HepG2 (cell line): ENCODE measurements around the gene BIRC7. TPM values are rescaled to one million over a fixed set of nuclear protein-coding genes. Genes with fewer than 3 reads are reported as not detected.

Experiments
- ATAC-seq: fragments of 200-7000 bp; cut with Tn5 transposase; 3 replicates; pipeline ENCODE4 v1.9.1; 2020; ENCODE audit warnings: mild to moderate bottlenecking, moderate library complexity
- BruUV-seq: library from RNA; stranded (reverse); fragments of 400-500 nt; replicated peaks from 2 replicates; lab custom pipeline; 2021; lab: Mats Ljungman, UMichigan
- CTCF ChIA-PET: fragments of 300-600 bp; formaldehyde crosslinking; extraction: SDS; loops from one replicate; lab custom pipeline; 2021; ENCODE audit warnings: low total read pairs, inconsistent platforms, low intra/inter-chr PET ratio; lab: Yijun Ruan, JAX
- POLR2A ChIA-PET: fragments of 350-600 bp; sonication (Branson Sonifier 250); formaldehyde crosslinking; loops from one replicate; lab custom pipeline; 2020; ENCODE audit warnings: antibody characterized with exemption, inconsistent platforms; lab: Yijun Ruan, JAX
- DNase-seq: peaks from one replicate; pipeline ENCODE4 v3.0.0-alpha.2; 2015; ENCODE audit warnings: low spot score
- FAIRE-seq: peaks from 3 replicates; lab custom pipeline; 2011; peaks lifted over from hg19 to GRCh38; lab: Jason Lieb, UNC
- H2AFZ ChIP-seq: one replicate; pipeline ENCODE4 v1.6.1; 2011; ENCODE audit warnings: low read length, inconsistent platforms
- H3K27ac ChIP-seq: fragments of 300-600 bp; 3 replicates; pipeline ENCODE4 v1.8.0; 2011; ENCODE audit warnings: mixed run types, mild to moderate bottlenecking, mixed read lengths, low read length, inconsistent platforms; ENCODE audit not compliant: insufficient read depth; ENCODE audit errors: extremely low read length
- H3K27me3 ChIP-seq, 2 experiments: fragments of 200-600 bp in 1 of 2; 2 replicates in 1 of 2; 3 replicates in 1 of 2; pipeline versions ENCODE4 v1.6.0 to v1.8.0; 2011; ENCODE audit warnings: low read length in 2 of 2, mild to moderate bottlenecking in 2 of 2, moderate library complexity in 2 of 2, inconsistent platforms in 1 of 2; ENCODE audit not compliant: insufficient read depth in 2 of 2, control insufficient read depth in 1 of 2
- H3K36me3 ChIP-seq, 2 experiments: fragments of 200-600 bp in 1 of 2; replicated peaks in 1 of 2; 2 replicates in 1 of 2; 3 replicates in 1 of 2; pipeline versions ENCODE4 v1.5.1 to v1.8.0; 2011; ENCODE audit warnings: low read length in 2 of 2, inconsistent platforms in 1 of 2; ENCODE audit not compliant: insufficient read depth in 2 of 2, control insufficient read depth in 1 of 2
- H3K4me1 ChIP-seq: 2 replicates; pipeline ENCODE4 v1.5.1; 2012; ENCODE audit warnings: low read length, inconsistent platforms; ENCODE audit not compliant: insufficient read depth
- H3K4me2 ChIP-seq: 2 replicates; pipeline ENCODE4 v1.6.0; 2011; ENCODE audit warnings: low read depth, low read length, inconsistent platforms
- H3K4me3 ChIP-seq, 3 experiments: fragments of 200-600 bp in 1 of 3; sonication (generic), shearing (Covaris generic) in 1 of 3; replicated peaks in 1 of 3; 2 replicates each; pipeline ENCODE4 v1.5.1; 2011 to 2016; ENCODE audit warnings: low read length in 3 of 3, inconsistent platforms in 2 of 3, low read depth in 2 of 3, mild to moderate bottlenecking in 2 of 3, control low read depth in 1 of 3, mixed read lengths in 1 of 3; ENCODE audit not compliant: insufficient read depth in 1 of 3
- H3K79me2 ChIP-seq: one replicate; pipeline ENCODE4 v1.6.1; 2011; ENCODE audit warnings: low read length, inconsistent platforms; ENCODE audit not compliant: insufficient read depth
- H3K9ac ChIP-seq: 2 replicates; pipeline ENCODE4 v1.6.0; 2011; ENCODE audit warnings: mild to moderate bottlenecking, low read depth, low read length, inconsistent platforms; ENCODE audit not compliant: insufficient read depth
- H3K9me3 ChIP-seq: 2 replicates; pipeline ENCODE4 v1.5.1; 2012; ENCODE audit warnings: mild to moderate bottlenecking, low read length
- H4K20me1 ChIP-seq: 2 replicates; pipeline ENCODE4 v1.6.0; 2011; ENCODE audit warnings: inconsistent platforms, mild to moderate bottlenecking, low read length, moderate library complexity; ENCODE audit not compliant: insufficient read depth
- CHD4 ChIP-seq: fragments of 200-600 bp; sonication (generic); IDR thresholded peaks from 2 replicates; pipeline ENCODE4 v1.7.0; 2017; ENCODE audit warnings: mild to moderate bottlenecking, low read length, borderline replicate concordance
- HDAC2 ChIP-seq: sonication (generic); formaldehyde crosslinking; IDR thresholded peaks from 2 replicates; pipeline ENCODE4 v1.4.0; 2020; ENCODE audit warnings: missing genetic modification reagents
- MTF2 ChIP-seq: sonication (generic); formaldehyde crosslinking; IDR thresholded peaks from 2 replicates; pipeline ENCODE4 v1.5.0; 2020; ENCODE audit warnings: missing genetic modification reagents, borderline replicate concordance
- NONO ChIP-seq, 2 experiments: fragments of 450-650 bp in 1 of 2; sonication (generic) in 1 of 2; formaldehyde crosslinking in 1 of 2; IDR thresholded peaks in 1 of 2; conservative IDR thresholded peaks in 1 of 2; 2 replicates each; pipeline versions ENCODE4 v1.6.1 to v1.8.0; 2017 to 2022; ENCODE audit warnings: mild to moderate bottlenecking in 1 of 2, missing genetic modification reagents in 1 of 2, moderate library complexity in 1 of 2
- PHB2 ChIP-seq: fragments of 450-650 bp; IDR thresholded peaks from 2 replicates; pipeline ENCODE4 v1.6.1; 2018; ENCODE audit not compliant: partially characterized antibody
- RCOR2 ChIP-seq: IDR thresholded peaks from 2 replicates; pipeline ENCODE4 v1.6.1; 2016; ENCODE audit warnings: missing biosample characterization, missing genetic modification reagents
- REXO4 ChIP-seq: sonication (generic); formaldehyde crosslinking; IDR thresholded peaks from 2 replicates; pipeline ENCODE4 v1.8.0; 2022; ENCODE audit warnings: missing genetic modification reagents, mild to moderate bottlenecking, borderline replicate concordance
- ZNF317 ChIP-seq: sonication (generic); formaldehyde crosslinking; IDR thresholded peaks from 2 replicates; pipeline ENCODE4 v1.5.0; 2020; ENCODE audit warnings: mild to moderate bottlenecking, missing genetic modification reagents
- ZNF326 ChIP-seq: sonication (generic); formaldehyde crosslinking; IDR thresholded peaks from 2 replicates; pipeline ENCODE4 v1.4.0; 2020; ENCODE audit warnings: missing genetic modification reagents, borderline replicate concordance
- ZNF589 ChIP-seq: sonication (generic); formaldehyde crosslinking; conservative IDR thresholded peaks from 2 replicates; pipeline ENCODE4 v1.8.0; 2022; ENCODE audit warnings: mild to moderate bottlenecking, moderate library complexity, missing genetic modification reagents
- ZNF746 ChIP-seq: sonication (generic); formaldehyde crosslinking; IDR thresholded peaks from 2 replicates; pipeline ENCODE4 v1.8.0; 2022; ENCODE audit warnings: mild to moderate bottlenecking, missing genetic modification reagents
- ZNF781 ChIP-seq: sonication (generic); formaldehyde crosslinking; IDR thresholded peaks from 2 replicates; pipeline ENCODE4 v1.5.1; 2020; ENCODE audit warnings: borderline replicate concordance, mild to moderate bottlenecking, missing genetic modification reagents; ENCODE audit errors: not compliant biosample characterization
- ZSCAN12 ChIP-seq: sonication (generic); formaldehyde crosslinking; IDR thresholded peaks from 2 replicates; pipeline ENCODE4 v1.9.0; 2021; ENCODE audit warnings: mild to moderate bottlenecking, missing genetic modification reagents
- WGBS: methylation state at CpG from one replicate; pipeline ENCODE4 v1.1.6; 2017; ENCODE audit warnings: low lambda C conversion rate; 5-methylcytosine and 5-hydroxymethylcytosine counted together
- in situ Hi-C: cut with HindIII; loops from 2 replicates; pipeline ENCODE4 v1.10.0; 2017; ENCODE audit warnings: low pct_unique_long_range_greater_than_20kb; ENCODE audit not compliant: extremely low pct_ligation_motif_present
- intact Hi-C: fragments of 100-400 bp; cut with micrococcal nuclease; formaldehyde crosslinking; loops from one replicate; pipeline ENCODE4 v1.10.0; 2022; ENCODE audit not compliant: unreplicated experiment
- polyA plus RNA-seq, 8 experiments: library from polyadenylated mRNA; depleted of rRNA in 3 of 8; stranded (reverse) in 7 of 8; unstranded in 1 of 8; fragments of >200 nt; fragmentation: Illumina TruSeq in 4 of 8; extraction: Trizol in 4 of 8; gene quantifications; 2 replicates each; pipeline versions ENCODE4 v1.2.1 to v1.2.3, GENCODE V29; 2011 to 2016; ENCODE audit warnings: low read depth in 4 of 8, missing spikeins in 1 of 8, mixed read lengths in 1 of 8; ENCODE audit not compliant: insufficient read depth in 1 of 8
- total RNA-seq, 5 experiments: library from RNA; depleted of rRNA; stranded (reverse); fragments of >200 nt; fragmentation: Illumina TruSeq; extraction: Trizol; gene quantifications; 2 replicates each; pipeline ENCODE4 v1.2.3, GENCODE V29; 2016; ENCODE audit warnings: low read depth in 1 of 5
- TF ChIP-seq, protein P1 (sequence below): IDR thresholded peaks from 2 replicates; pipeline ENCODE4 v1.6.1; 2016
- TF ChIP-seq, protein P2 (sequence below): sonication (generic); formaldehyde crosslinking; IDR thresholded peaks from 2 replicates; pipeline ENCODE4 v1.4.0; 2020; ENCODE audit warnings: missing genetic modification reagents

The BIRC7 gene
- total and polyA plus RNA-seq, 2 of the 13 experiments (the other 11 are each of a cell fraction or from before 2014, with no cell fraction given) = 0.27 to 5.1 TPM

DNA sequence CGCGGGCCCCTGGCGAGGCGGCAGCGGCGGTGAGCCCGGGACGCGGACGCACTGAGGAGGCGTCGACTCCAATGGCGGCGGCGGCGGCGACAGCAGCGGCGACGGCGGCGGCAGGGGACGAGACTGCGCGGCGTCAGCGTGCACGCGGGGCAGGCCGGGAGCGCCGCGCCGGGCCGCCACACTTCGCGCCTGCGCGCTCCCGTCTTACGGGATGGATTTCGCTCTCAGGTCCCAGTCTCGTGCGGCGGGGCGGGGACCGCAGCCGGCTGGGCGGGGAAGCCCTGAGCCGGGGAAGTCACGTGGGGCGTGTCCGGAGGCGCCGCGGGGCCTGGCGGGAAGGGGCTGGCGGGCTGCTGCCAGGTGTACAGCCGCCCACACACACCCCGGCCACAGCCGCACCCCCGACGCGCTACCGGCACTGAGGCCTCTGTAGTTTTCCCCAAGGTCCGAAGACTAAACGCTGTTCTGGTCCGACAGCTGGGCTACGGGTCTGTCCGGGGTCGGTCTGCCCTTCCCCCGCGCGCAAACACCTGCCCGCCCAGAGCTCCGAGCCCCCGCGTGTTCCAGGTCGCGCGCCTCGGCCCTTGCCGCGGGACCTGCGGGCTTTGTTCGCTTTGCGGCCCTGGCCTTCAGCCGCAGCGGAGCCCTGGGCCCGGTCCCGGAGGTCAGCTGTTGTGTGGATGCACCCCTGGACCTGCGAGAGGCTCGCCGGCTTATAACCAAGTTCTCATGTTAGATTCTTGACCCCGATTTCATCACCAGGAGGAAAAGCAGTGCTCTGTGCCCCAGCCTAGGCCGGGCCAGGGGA lies 19.5 kb upstream of the BIRC7 start, which contains the start of gene YTHDF1:
Gene YTHDF1 (minus strand): TSS at position 91 of the 808 bp plus-strand sequence. CDS start 239 bp downstream, outside the sequence.
- DNase-seq (peak; percentile 96), ATAC-seq (peak; percentile 88), FAIRE-seq (peak; percentile 79)
- ChIA-PET POLR2A (interaction anchor here (0.8 to 1.8 kb wide), 4 partner anchors 8 to 426 kb away, joined by 3 to 4 read pairs (median 4); partner anchors contain the start of gene BIRC7), CTCF (interaction anchor here (2.8 kb wide), 1 partner anchor 33 kb away, joined by 18 read pairs; no protein-coding TSS in a partner anchor)
- Histone ChIP-seq H3K4me1 (peaks cover 60% of the 10 kb centered on the region), H3K27me3 (peaks cover 19 to 38% of the 10 kb centered on the region in 2 experiments; a peak in 4 of 5 replicates), H2AFZ (no peak within 1 kb of the TSS), H3K9me3 (no peaks in the 10 kb centered on the region), H3K79me2 (peaks cover 43% of the 10 kb centered on the region), H3K9ac (peak within 1 kb of the TSS; percentile 97), H3K36me3 (peaks cover 18 to 37% of the 10 kb centered on the region in 2 experiments), H3K4me3 (peak within 1 kb of the TSS; percentile 74 to 97 (median 80)), H3K27ac (peak within 1 kb of the TSS; percentile 70), H3K4me2 (peak within 1 kb of the TSS; percentile 84), H4K20me1 (peaks cover 40% of the 10 kb centered on the region)
- WGBS = under 1% methylated on average over 33 of the region's 96 CpGs
- intact Hi-C loops (loop anchor here (5.0 kb wide), 1 partner anchor 34 kb away; no protein-coding TSS in a partner anchor), in situ Hi-C loops (no loop called here)
- TSS peak; percentile 88 for BruUV-seq
- TF ChIP-seq MTF2 (CRISPR knock-in tag) (peak; percentile 97; the same call in 1 of the 2 replicates), REXO4 (CRISPR knock-in tag) (peak; percentile 90; the same call in 1 of the 2 replicates), ZNF746 (CRISPR knock-in tag) (peak; percentile 87), ZNF589 (no peak; the same call in 1 of the 2 replicates), NONO (IDR thresholded peaks at IDR 0.05) (no peak), NONO (CRISPR knock-in tag; conservative IDR thresholded peaks at IDR 0.05) (peak; percentile 83), PHB2 (no peak), ZNF326 (CRISPR knock-in tag) (no peak), ZSCAN12 (0 out of 2 replicates have a peak, but pooled peaks have one; percentile 84), ZNF317 (CRISPR knock-in tag) (peak; percentile 77), HDAC2 (CRISPR knock-in tag) (peak; percentile 74; the same call in 1 of the 2 replicates), ZNF781 (CRISPR knock-in tag) (peak; percentile 88), RCOR2 (CRISPR knock-in tag) (no peak), CHD4 (no peak)
- TF ChIP-seq, protein P1, sequence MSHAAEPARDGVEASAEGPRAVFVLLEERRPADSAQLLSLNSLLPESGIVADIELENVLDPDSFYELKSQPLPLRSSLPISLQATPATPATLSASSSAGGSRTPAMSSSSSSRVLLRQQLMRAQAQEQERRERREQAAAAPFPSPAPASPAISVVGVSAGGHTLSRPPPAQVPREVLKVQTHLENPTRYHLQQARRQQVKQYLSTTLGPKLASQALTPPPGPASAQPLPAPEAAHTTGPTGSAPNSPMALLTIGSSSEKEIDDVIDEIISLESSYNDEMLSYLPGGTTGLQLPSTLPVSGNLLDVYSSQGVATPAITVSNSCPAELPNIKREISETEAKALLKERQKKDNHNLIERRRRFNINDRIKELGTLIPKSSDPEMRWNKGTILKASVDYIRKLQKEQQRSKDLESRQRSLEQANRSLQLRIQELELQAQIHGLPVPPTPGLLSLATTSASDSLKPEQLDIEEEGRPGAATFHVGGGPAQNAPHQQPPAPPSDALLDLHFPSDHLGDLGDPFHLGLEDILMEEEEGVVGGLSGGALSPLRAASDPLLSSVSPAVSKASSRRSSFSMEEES = peak; percentile 97
- TF ChIP-seq, protein P2, sequence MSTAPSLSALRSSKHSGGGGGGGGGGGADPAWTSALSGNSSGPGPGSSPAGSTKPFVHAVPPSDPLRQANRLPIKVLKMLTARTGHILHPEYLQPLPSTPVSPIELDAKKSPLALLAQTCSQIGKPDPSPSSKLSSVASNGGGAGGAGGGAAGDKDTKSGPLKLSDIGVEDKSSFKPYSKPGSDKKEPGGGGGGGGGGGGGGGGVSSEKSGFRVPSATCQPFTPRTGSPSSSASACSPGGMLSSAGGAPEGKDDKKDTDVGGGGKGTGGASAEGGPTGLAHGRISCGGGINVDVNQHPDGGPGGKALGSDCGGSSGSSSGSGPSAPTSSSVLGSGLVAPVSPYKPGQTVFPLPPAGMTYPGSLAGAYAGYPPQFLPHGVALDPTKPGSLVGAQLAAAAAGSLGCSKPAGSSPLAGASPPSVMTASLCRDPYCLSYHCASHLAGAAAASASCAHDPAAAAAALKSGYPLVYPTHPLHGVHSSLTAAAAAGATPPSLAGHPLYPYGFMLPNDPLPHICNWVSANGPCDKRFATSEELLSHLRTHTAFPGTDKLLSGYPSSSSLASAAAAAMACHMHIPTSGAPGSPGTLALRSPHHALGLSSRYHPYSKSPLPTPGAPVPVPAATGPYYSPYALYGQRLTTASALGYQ (CRISPR knock-in tag) = peak; percentile 88
